HCT116 (cell line): Measurements from ENCODE around the gene NLGN2. TPM values are rescaled to one million over a fixed set of nuclear protein-coding genes. Genes with fewer than 3 reads are reported as not detected.

Experiments used
- ATAC-seq: fragments of 200-7000 bp; cut with Tn5 transposase; 2 replicates; pipeline ENCODE4 v1.9.1; 2020; ENCODE audit warnings: mild to moderate bottlenecking, moderate library complexity
- BruUV-seq: library from RNA; stranded (reverse); fragments of 400-500 nt; replicated peaks from 2 replicates; lab custom pipeline; 2021; lab: Mats Ljungman, UMichigan
- CTCF ChIA-PET: fragments of 300-600 bp; sonication (Branson Sonifier 250); formaldehyde crosslinking; loops from one replicate; lab custom pipeline; 2021; ENCODE audit warnings: antibody characterized with exemption; lab: Charles Lee
- POLR2A ChIA-PET: fragments of 300-600, 350-600 bp; sonication (Branson Sonifier 250); formaldehyde crosslinking; loops from one replicate; lab custom pipeline; 2021; ENCODE audit warnings: antibody characterized with exemption; lab: Charles Lee
- RAD21 ChIA-PET, 2 experiments: fragments of 300-600 bp; sonication (Branson Sonifier 250); formaldehyde crosslinking; loops; one replicate each; lab custom pipeline; 2023; ENCODE audit warnings: low total read pairs in 2 of 2; ENCODE audit not compliant: uncharacterized antibody in 2 of 2, unreplicated experiment in 2 of 2, low non-redundant PET in 1 of 2; lab: Charles Lee
- DNase-seq: peaks from one replicate; pipeline ENCODE4 v3.0.0-alpha.2; 2010; ENCODE audit warnings: low read depth, low spot score
- H2AFZ ChIP-seq: fragments of 200-600 bp; shearing (Covaris generic), sonication (generic); 2 replicates; pipeline ENCODE4 v1.6.1; 2017; ENCODE audit warnings: low read depth, mixed run types, mixed read lengths, antibody characterized with exemption, low read length; ENCODE audit not compliant: poor library complexity, severe bottlenecking
- H3K27ac ChIP-seq: 2 replicates; pipeline ENCODE4 v1.5.1; 2012; ENCODE audit warnings: low read depth, low read length
- H3K27me3 ChIP-seq: fragments of 200-600 bp; sonication (generic); 2 replicates; pipeline ENCODE4 v1.6.1; 2016; ENCODE audit warnings: mixed run types, low read length, mixed read lengths; ENCODE audit not compliant: insufficient read depth
- H3K36me3 ChIP-seq, 2 experiments: fragments of 200-500 bp in 1 of 2; fragments of 200-600 bp in 1 of 2; sonication (Bioruptor generic) in 1 of 2; sonication (generic) in 1 of 2; 2 replicates each; pipeline versions ENCODE4 v1.5.1 to v1.6.1; 2014 to 2016; ENCODE audit warnings: low read length in 2 of 2, inconsistent platforms in 1 of 2, mixed read lengths in 1 of 2, mixed run types in 1 of 2; ENCODE audit not compliant: insufficient read depth in 2 of 2, control insufficient read depth in 1 of 2
- H3K4me1 ChIP-seq, 2 experiments: fragments of 200-600 bp in 1 of 2; sonication (generic) in 1 of 2; 2 replicates each; pipeline versions ENCODE4 v1.5.1 to v1.6.1; 2012 to 2017; ENCODE audit warnings: low read length in 2 of 2, inconsistent platforms in 1 of 2, mild to moderate bottlenecking in 1 of 2, mixed read lengths in 1 of 2, mixed run types in 1 of 2, moderate library complexity in 1 of 2; ENCODE audit not compliant: insufficient read depth in 2 of 2, control insufficient read depth in 1 of 2
- H3K4me2 ChIP-seq: fragments of 200-600 bp; sonication (generic); 2 replicates; pipeline ENCODE4 v1.6.1; 2017; ENCODE audit warnings: mixed run types, low read length, mixed read lengths
- H3K4me3 ChIP-seq, 2 experiments: fragments of 200-600 bp in 1 of 2; sonication (generic) in 1 of 2; replicated peaks in 1 of 2; 2 replicates each; pipeline ENCODE4 v1.5.1; 2011 to 2016; ENCODE audit warnings: low read length in 2 of 2, control low read depth in 1 of 2, low read depth in 1 of 2, mild to moderate bottlenecking in 1 of 2, mixed read lengths in 1 of 2, mixed run types in 1 of 2
- H3K79me2 ChIP-seq: fragments of 200-600 bp; sonication (generic); 2 replicates; pipeline ENCODE4 v1.6.1; 2017; ENCODE audit warnings: mild to moderate bottlenecking, mixed run types, low read length, moderate library complexity, mixed read lengths; ENCODE audit not compliant: insufficient read depth
- H3K9ac ChIP-seq: fragments of 200-600 bp; sonication (generic); 2 replicates; pipeline ENCODE4 v1.6.1; 2016; ENCODE audit warnings: low read length, mixed read lengths
- H3K9me2 ChIP-seq: fragments of 200-600 bp; sonication (generic), shearing (Covaris generic); 2 replicates; pipeline ENCODE4 v1.6.1; 2017; ENCODE audit warnings: mixed run types, mild to moderate bottlenecking, moderate library complexity; ENCODE audit not compliant: insufficient read depth
- H3K9me3 ChIP-seq, 2 experiments: fragments of 200-500 bp in 1 of 2; fragments of 200-600 bp in 1 of 2; sonication (Bioruptor generic) in 1 of 2; sonication (generic) in 1 of 2; 2 replicates each; pipeline ENCODE4 v1.6.1; 2014 to 2017; ENCODE audit warnings: low read length in 2 of 2, mixed read lengths in 2 of 2, inconsistent platforms in 1 of 2, low read depth in 1 of 2, mild to moderate bottlenecking in 1 of 2, mixed run types in 1 of 2, moderate library complexity in 1 of 2; ENCODE audit not compliant: control insufficient read depth in 1 of 2, insufficient read depth in 1 of 2
- H4K20me1 ChIP-seq: fragments of 200-600 bp; sonication (generic), shearing (Covaris generic); 2 replicates; pipeline ENCODE4 v1.6.1; 2017; ENCODE audit warnings: mixed run types, mild to moderate bottlenecking, moderate library complexity; ENCODE audit not compliant: insufficient read depth
- ATF3 ChIP-seq: IDR thresholded peaks from 2 replicates; pipeline ENCODE4 v1.6.1; 2012
- CBX3 ChIP-seq: IDR thresholded peaks from 2 replicates; pipeline ENCODE4 v1.6.1; 2012; ENCODE audit warnings: low read depth
- CEBPB ChIP-seq: IDR thresholded peaks from 2 replicates; pipeline ENCODE4 v1.6.1; 2012; ENCODE audit warnings: low read depth
- EGR1 ChIP-seq: IDR thresholded peaks from 2 replicates; pipeline ENCODE4 v1.6.1; 2012; ENCODE audit warnings: low read depth
- EZH2 ChIP-seq: fragments of 200-600 bp; sonication (generic); IDR thresholded peaks from 2 replicates; pipeline ENCODE4 v1.6.1; 2017; ENCODE audit warnings: antibody characterized with exemption, mixed run types
- EZH2phosphoT487 ChIP-seq: fragments of 200-600 bp; IDR thresholded peaks from 2 replicates; pipeline ENCODE4 v1.6.1; 2018; ENCODE audit warnings: antibody characterized with exemption, borderline replicate concordance
- FOSL1 ChIP-seq: IDR thresholded peaks from 2 replicates; pipeline ENCODE4 v1.6.1; 2012; ENCODE audit warnings: low read depth
- MAX ChIP-seq: IDR thresholded peaks from 2 replicates; pipeline ENCODE4 v1.6.1; 2012
- POLR2AphosphoS5 ChIP-seq: IDR thresholded peaks from 2 replicates; pipeline ENCODE4 v1.6.1; 2011; ENCODE audit warnings: mild to moderate bottlenecking, low read depth, low read length, moderate library complexity
- RAD21 ChIP-seq: IDR thresholded peaks from 2 replicates; pipeline ENCODE4 v1.6.1; 2012; ENCODE audit warnings: low read depth, mild to moderate bottlenecking
- SP1 ChIP-seq: IDR thresholded peaks from 2 replicates; pipeline ENCODE4 v1.6.1; 2012; ENCODE audit warnings: low read depth
- SRF ChIP-seq: IDR thresholded peaks from 2 replicates; pipeline ENCODE4 v1.6.1; 2012; ENCODE audit warnings: low read depth
- TCF7L2 ChIP-seq: IDR thresholded peaks from 2 replicates; pipeline ENCODE4 v1.7.0; 2011; ENCODE audit warnings: borderline replicate concordance, inconsistent platforms; ENCODE audit not compliant: insufficient read depth, insufficient read length; ENCODE audit errors: extremely low read depth
- ZBTB33 ChIP-seq: IDR thresholded peaks from 2 replicates; pipeline ENCODE4 v1.6.1; 2011; ENCODE audit warnings: mild to moderate bottlenecking, low read length, moderate library complexity; ENCODE audit not compliant: insufficient replicate concordance; ENCODE audit errors: extremely low read depth
- ZFX ChIP-seq: fragments of 450-650 bp; IDR thresholded peaks from 2 replicates; pipeline ENCODE4 v1.6.1; 2017
- ZNF274 ChIP-seq: fragments of 200-500 bp; sonication (Bioruptor generic); IDR thresholded peaks from 2 replicates; pipeline ENCODE4 v1.6.1; 2014; ENCODE audit warnings: mild to moderate bottlenecking, low read depth, low read length, inconsistent platforms
- intact Hi-C: fragments of 100-400 bp; cut with micrococcal nuclease; formaldehyde crosslinking; loops from 2 replicates; pipeline ENCODE4 v1.10.0; 2022
- total RNA-seq: library from RNA; stranded (reverse); gene quantifications from one replicate; pipeline ENCODE4 v1.2.1, GENCODE V29; 2021; ENCODE audit not compliant: unreplicated experiment

The NLGN2 gene
- total RNA-seq, 1 experiment from 2014 or later: 60.5 TPM

GRCh38 chr17:7442142-7442541 lies 34.5 kb downstream of the NLGN2 start:
- H3K4me2 ChIP-seq: no peak overlapping the region
- H3K36me3 ChIP-seq: no peaks in the 10 kb centered on the region
- no peaks in the 10 kb centered on the region for H3K9me2 ChIP-seq
- RAD21 ChIA-PET: no interaction called here
- no peak for ATAC-seq
- no peaks in the 10 kb centered on the region for H3K27me3 ChIP-seq
- H3K4me3 ChIP-seq: no peak overlapping the region
- H4K20me1 ChIP-seq: no peaks in the 10 kb centered on the region
- CTCF ChIA-PET: interaction anchor here (1.3 kb wide), 1 partner anchor 118 kb away, joined by 3 read pairs; no protein-coding TSS in a partner anchor
- H2AFZ ChIP-seq: no peak overlapping the region
- TF ChIP-seq CEBPB (no peak), CBX3 (no peak), ZBTB33 (no peak), RAD21 (no peak), POLR2AphosphoS5 (no peak), EZH2phosphoT487 (no peak), FOSL1 (no peak), ATF3 (no peak), SRF (no peak), EGR1 (no peak), EZH2 (no peak), TCF7L2 (no peak), ZNF274 (no peak), MAX (no peak), SP1 (no peak), ZFX (no peak)
- intact Hi-C loops: no loop called here
- no TSS peak for BruUV-seq
- H3K9me3 ChIP-seq: no peaks in the 10 kb centered on the region
- POLR2A ChIA-PET: no interaction called here
- H3K9ac ChIP-seq: no peak overlapping the region
- no peaks in the 10 kb centered on the region for H3K79me2 ChIP-seq
- H3K4me1 ChIP-seq: peaks cover 23 to 33% of the 10 kb centered on the region in 2 experiments
- no peak for DNase-seq
- H3K27ac ChIP-seq: no peak overlapping the region
